ENCODE results near the gene UBE2I.
A peak's percentile ranks its signal among the peaks of the same experiment; 100 is the strongest.
"Not testable (repeated sequence)": the region's sequence is repeated elsewhere in the genome, so short reads cannot be mapped to it uniquely, and the experiment has no call there.

The UBE2I gene

DNA sequence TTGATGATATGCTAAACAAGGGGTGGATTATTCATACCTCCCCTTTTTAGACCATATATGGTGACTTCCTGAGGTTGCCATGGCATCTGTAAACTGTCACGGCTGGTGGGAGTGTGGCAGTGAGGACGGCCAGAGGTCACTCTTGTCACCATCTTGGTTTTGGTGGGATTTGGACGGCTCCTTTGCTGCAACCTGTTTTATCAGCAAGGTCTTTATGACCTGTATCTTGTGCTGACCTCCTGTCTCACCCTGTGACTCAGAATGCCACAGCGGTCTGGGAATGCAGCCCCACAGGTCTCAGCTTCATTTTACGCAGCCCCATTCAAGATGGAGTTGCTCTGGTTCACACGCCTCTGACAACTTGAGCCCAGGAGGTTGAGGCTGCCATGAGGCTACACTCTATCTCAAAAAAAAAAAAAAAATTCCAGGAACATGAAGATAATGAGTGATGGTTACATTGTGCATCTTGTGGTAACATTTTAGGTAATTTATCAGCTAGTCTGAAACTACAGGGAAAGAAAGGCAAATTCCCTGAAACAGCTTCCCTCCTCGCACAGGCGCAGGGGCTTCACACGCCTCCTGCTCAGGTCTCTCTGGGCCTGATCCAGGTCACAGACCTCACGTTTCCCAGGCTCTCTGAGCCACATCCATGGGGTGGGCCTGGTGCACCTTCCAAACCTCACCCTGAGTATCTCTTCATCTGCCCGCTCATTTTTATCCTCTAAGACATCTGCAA, 15.3 kb upstream of the UBE2I start:
- no peak for DNase-seq (ENCODE audit: low read depth)

DNA sequence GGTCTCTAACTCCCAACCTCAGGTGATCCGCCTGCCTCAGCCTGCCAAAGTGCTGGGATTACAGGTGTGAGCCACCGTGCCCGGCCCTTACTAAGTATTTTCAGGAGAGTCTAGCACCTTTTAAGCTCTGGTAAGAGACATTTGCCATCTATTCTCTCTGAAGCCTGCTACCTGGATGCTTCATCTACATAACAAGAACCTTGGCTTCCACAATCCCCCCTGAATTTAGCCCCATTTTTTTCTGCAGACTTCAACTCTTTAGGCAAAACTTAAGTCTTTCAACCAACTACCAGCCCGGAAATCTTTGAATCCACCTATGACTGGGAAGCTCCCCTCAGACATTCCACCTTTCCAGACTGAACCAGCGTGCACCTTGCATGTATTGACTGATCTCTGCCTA, 14.0 kb upstream of the UBE2I start:
- no peak for DNase-seq (ENCODE audit: low read depth)

DNA sequence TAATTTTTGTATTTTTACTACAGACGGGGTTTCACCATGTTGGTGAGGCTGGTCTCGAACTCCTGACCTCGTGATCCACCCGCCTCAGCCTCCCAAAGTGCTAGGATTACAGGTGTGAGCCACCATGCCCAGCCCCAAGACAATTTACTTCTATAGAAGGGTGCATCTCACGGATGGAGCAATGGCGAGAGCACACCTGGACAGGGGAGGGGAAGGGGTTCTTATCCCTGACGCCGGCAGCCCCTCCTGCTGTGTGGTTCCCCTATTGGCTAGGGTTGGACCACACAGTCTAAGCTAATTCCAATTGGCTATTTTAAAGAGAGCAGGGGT, 12.8 kb upstream of the UBE2I start:
- not testable (repeated sequence) for DNase-seq (ENCODE audit: low read depth)

DNA sequence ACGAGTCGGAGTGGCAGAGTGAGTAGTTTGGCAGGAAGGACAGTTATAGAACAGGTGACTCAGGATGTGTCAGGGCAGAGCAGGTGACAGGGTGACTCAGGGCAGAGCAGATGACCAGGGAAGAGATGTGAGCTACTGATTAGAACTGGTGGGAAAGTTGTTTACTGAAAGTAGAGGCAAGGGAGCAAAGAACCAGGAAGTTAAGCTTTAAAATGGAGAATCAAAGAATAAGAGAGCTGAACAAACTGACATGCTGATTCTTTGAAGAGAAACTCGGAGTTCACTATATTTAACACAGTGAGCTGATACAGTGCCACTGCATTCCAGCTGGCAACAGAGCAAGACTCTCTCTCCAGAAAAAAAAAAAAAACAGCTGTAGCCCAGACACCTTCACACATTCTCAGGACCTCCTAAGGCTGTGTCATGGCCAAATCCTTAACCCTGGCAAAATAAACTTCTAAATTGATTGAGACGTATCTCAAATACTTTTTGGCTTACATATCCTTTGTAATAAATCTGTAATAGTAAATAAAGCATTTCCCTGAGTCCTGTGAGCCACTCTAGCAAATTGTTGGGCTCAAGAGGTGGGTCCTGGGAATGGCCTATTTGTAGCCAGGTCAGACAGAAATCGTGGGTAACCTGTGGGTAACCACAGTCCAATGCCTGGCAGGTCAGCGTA, 12.3 kb upstream of the UBE2I start:
- DNase-seq (ENCODE audit: low read depth) = no peak

DNA sequence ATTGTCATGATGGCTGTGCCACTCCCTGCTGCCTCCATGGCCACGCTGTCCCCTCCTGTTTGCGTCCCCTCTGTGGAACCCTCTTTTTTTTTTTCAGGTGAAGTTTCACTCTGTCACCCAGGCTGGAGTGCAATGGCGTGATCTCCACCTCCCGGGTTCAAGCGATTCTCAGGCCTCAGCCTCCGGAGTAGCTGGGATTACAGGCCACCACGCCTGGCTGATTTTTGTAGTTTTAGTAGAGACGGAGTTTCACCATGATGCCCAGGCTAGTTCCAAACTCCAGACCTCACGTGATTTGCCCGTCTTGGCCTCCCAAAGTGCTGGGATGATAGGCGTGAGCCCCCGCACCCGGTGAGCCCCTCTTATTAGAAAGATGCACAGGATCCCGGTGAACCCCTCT, 11.0 kb upstream of the UBE2I start:
- DNase-seq (ENCODE audit: low read depth) = no peak

DNA sequence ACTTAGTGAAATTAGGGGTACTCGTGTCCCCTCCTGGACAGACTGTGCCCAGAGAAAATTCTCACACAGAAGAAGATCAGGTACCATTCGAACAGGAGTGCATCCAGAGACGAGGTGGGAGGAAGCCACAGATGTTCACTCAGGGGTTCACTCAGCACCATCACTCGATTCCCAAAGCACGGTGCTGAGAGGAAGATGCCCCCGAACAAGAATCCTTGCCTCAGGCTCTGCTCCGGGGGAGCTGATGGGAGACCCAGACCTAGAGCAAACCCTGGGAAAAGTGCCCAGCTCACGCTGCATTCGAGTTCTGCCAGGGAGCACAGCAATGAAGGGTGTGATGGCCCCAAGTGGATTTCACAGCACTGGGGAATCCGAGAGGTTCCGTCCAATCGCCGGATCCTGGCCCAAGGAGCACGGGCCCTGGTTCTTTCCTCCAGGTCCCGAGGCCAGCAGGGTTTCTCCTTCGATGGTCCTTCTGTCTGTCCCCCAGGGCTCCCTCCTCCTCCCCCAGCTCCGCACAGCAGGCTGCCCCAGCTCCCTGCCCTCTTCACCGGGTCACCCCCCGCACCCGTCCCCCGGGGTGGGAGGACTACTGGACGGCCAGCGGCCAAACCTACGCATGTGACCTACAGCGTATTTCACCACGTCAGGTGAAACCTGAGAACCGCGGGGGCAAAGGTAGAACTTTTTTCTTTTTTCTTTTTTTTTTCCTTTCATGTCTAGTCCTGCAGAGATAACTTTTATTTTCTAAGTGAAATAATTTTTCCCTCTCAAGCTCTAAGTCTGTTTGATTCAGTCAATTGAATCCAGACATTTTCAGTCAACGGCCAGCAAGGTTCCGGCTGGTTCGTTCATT, 10.2 kb upstream of the UBE2I start:
- no peak for DNase-seq (ENCODE audit: low read depth)

DNA sequence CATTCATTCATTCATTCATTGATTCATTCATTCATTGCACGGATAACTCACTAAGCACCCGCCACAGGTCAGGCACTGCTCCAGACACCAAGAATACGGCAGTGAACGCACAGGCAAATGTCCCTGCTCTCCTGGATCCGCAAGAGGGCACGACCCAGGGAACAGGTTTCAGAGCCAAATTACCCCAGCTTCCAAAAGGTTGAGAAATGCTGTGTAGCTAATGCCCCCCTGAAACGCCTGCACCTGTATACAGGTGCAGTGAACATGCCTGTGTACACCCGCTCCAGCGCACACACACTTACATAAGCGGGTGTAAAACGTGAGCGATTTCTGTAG, 9.6 kb upstream of the UBE2I start:
- no peak for DNase-seq (ENCODE audit: low read depth)

DNA sequence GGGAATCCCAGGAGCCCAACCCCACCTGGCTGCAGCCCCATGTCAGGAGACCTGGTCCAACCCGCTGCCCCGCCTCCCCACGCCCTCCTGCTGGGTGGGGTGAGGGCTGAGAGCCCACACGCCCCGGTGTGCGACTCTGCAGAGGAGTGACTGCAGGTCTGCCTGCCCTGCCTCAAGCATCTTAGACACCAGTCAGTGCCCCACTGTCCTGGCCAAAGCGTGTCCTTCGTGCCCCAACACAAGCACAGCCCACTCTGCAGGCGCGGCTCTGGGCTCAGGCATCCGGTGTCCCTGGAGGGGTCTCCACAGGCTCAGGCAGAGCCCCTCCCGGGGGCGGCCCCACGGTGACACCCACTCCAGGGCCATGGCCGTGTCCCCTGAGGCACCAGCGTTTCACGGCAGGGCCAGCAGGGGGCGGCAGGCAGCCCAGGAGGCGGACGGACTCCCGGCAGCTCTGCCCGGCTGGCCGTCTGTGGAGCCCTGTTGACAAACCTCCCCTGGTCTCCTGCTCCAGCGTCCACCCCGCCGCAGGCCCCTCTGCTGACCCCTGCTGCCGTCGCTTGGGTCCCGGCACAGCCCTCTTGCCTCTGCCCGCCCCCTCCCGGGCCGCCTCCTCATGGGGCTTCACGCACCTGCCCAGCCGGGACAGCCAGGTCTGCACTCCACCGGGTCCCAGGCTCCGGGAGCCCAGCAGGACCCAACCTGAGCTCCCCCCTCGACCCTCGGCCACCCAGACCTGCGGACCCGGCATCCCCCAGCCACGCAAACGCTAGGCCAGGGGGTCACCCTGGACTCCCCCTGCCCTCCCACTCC, 8.6 kb upstream of the UBE2I start:
- peak; percentile 64 for DNase-seq (ENCODE audit: low read depth)

DNA sequence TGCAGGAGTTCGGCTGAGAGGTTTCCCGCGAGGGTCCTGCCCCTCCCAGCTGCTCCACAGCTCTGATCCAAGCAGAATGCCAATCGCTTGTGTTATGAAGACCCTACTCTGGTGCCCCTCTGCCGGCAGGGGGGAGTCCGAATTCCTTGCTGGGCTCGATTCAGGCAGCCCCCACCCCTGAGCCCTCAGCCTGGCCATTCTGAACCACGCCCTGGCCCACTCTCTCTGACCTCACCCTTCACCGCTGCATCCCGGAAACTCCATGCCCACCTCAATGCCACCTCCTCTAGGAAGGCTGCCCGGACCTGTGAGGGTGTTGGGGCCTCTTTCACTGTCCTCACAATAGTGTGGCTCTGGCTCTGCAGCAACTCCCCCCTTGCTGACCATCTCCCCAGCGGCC, 7.9 kb upstream of the UBE2I start:
- no peak for DNase-seq (ENCODE audit: low read depth)

DNA sequence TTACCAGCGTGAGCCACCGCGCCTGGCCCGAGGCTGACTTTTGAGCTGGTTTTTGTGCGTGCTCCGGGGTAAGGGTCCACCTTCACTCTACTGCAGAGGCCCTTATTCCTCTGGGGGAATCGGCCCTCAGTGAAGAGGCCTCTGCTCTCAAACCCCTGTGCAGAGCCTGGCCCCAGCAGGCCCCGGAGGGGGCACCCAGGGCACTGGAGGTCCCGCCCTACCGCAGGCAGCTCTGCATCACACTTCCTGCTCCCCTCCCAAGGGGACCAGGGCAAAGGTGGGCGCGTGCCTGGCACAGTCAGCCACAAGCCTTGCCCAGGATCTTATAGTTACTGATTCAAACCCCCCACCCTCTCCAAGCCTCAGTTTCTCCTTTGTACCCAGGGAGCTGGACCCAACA, 3.6 kb upstream of the UBE2I start:
- DNase-seq (ENCODE audit: low read depth) = no peak

DNA sequence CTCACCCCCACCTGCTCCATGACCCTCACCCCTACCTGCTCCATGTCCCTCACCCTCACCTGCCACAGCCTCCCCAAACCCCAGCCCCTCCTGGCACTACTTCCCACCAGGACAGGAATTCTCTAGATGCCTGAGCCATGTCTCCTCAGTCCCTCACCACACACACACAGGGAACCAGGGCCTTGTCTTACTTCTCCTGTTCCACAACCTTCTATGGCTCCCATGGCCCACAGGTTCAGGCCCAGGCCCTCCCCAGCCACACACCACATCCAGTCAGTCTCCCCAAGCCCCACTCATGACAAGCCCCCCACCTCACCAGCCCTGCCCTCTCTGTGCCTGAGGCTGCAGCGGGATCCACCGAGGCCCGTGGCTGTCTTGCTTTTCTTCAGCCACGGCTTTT, 3.1 kb upstream of the UBE2I start:
- DNase-seq (ENCODE audit: low read depth) = no peak

DNA sequence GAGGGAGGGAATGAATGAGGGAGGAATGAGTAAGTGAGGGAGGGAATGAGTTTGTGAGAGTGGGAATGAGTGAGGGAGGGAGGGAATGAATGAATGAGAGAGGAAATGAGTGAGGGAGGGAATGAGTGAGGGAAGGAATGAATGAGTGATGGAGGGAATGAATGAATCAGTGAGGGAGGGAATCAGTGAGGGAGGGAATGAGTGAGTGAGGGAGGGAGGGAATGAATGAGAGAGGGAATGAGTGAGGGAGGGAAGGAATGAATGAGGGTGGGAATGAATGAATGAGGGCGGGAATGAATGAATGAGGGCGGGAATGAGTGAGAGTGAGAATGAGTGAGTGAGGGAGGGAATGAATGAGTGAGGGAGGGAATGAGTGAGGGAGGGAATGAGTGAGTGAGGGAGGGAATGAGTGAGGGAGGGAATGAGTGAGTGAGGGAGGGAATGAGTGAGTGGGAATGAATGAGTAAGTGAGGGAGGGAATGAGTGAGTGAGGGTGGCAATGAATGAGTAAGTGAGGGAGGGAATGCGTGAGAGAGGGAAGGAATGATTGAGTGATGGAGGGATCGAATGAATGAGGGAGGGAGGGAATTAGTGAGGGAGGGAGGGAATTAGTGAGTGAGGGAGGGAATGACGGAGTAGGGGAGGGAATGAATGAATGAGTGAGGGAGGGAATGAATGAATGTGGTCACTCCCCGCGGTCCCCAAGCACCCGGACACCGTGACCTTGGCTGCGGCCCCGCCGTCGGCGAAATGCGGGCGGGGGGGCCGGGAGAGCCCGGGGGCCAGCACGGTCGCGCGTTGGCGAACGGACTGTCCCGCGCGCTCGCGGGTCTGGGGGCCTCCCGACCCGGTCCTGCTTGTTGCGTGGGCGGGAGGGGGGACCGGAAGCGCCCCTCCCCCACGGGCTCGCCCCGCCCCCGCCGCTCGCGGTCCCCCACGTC, 1.1 kb upstream of the UBE2I start:
- no peak for DNase-seq (ENCODE audit: low read depth)

DNA sequence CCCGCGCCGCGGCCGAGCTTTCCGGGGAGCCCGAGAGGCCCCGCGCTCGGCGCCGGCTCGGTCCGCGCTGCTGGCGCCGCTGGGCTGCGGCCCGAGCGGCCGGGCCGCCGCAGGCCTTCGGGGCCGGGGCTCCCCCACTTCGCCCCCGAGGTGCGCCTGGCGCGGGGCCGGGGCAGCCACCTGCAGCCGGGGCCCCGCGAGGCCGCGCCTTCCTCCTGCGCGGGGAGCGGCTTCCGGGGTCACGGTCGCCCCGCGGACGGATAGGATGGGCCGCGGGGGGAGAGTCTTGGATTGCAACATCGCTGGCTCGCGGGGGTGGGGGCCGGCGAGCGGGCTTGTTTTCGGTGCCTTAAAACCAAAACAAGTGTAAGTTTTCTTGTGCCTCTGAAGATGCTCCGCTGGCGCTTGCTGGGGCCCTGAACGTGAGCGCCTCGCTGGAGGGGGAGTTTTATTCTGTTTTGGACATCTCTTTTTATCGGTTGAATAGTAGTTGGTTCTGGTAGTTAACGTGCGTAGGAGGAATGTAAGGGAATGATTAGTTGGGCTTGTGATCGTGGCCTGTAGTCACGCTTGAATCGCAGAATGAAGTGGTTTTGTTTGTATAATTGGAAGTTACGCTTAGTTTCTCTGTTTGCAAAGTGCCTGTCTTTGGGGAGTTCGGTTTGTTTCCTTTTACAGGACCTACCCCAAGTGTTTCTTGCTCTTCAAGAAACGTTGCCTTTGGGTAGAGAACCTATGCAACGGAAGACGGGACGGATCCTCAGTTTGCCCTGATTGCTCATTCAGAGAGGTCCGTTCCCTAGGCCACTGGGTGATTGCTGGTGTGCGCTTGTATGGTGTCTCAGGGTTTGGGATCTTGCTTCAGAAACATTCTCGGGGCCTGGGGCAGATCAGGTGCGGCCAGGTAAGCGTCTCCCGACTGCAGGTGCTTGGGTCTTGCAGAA, 724 bp downstream of the UBE2I start:
- DNase-seq (ENCODE audit: low read depth) = peak; percentile 56

DNA sequence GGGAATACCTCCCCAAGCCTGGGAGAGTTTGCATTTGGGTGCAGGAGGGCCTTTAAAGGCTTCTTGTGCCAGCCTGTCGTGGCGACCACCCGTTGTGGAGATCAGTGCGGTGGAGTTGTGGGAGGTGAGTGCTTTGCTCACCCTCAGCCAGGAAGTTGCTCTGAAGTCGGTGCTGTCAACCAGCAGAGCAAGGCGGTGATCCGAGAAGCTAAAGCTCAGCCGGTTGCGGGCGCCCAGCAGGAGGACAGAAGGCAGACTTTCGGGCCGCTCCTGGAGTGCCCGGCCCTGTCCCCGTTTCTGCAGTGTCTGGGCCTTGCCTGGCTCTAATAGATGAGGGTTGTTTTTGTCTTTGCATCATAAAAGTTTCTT, 1.4 kb downstream of the UBE2I start:
- no peak for DNase-seq (ENCODE audit: low read depth)

DNA sequence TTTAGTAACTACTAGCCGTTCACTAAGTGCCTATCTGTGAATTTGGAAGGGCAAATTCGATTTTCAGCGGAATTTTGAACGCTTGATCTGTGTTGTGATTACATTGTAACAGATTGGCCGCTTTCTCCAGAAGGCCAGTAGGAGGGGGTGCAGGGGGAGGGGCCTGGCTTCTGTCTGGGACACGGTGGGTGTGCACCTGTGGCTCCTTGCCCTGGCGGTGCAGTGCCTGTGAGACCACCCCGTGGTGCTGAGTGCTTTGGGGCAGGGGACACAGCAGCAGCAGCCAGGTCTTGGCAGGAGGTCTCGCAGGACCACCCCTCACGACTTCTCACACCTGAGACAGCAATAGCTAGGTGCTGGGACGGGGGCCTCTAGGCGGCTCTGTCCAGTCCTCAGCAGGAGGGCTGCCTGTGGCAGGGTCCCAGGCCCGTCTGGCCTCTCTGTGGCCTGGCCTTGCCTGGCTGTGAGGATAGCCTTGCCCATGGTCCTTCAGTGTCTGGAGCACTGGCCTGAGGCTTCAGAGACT, 1.8 kb downstream of the UBE2I start:
- DNase-seq (ENCODE audit: low read depth) = no peak

DNA sequence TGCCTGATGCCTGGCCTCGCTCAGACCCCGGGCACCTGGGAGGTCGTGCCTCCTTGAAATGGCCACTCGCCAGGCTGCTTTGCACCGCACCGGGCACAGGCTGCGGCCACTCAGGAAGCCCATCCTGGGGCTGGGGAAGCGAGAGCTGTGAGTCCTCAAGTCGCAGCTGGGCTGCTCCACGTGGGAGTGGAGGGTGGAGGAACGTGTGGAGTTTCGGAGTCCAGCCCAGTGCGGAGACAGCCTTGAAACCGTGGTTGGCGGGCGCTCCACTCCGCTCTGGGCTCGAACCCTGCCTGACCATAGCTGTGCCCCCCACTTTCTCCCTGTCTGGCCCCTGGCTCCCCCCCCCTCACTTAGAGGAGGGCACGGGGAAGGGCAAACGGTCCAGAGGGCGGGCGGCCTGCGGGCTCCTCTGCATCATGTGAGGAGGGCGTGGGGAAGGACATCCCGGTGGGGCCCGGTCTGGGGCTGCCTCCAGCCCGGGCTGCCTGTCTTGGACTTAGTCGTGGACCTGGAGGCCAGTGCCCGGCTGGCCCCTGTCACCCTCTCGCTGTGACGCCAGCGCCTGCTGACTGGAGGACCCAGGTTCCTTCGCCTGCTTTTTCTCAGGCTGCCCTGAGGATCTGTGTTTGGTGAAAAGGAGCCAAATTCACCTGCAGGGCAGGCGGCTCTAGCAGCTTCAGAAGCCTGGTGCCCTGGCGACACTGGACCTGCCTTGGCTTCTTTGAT, 2.5 kb downstream of the UBE2I start:
- no peak for DNase-seq (ENCODE audit: low read depth)

DNA sequence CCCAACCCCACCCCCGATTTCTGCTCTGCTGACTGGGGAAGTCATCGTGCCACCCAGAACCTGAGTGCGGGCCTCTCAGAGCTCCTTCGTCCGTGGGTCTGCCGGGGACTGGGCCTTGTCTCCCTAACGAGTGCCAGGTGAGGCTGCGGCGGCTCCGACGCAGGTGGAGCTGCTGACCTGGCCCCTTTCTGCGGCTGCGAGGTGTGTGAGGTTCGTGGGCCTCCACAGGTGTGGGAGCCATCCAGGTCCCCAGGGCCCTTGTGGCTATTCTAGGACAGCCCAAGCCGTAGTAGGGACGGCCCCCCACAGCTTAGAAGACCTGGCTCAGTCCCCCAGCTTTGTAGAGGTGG, 3.0 kb downstream of the UBE2I start:
- DNase-seq (ENCODE audit: low read depth) = no peak

DNA sequence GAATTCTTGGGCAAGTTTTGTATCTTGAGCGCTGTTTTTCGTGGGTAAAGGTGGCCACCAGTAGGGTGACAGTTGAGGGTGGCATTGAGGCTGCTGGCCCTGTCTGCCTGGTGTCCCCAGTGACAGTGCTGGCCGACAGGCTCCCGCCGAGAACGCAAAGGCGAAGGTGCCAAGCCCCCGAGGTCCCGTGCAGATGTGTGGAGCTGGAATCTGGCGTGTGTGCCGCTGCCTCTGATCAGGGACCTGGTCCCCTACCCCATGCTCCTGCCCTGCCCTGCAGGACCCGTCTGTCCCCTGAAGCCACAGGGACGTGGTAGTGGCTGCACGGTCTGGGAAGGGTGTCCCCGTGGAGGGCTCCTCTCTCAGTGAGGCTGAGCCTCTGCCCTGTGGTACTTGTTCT, 3.5 kb downstream of the UBE2I start:
- DNase-seq (ENCODE audit: low read depth) = no peak

DNA sequence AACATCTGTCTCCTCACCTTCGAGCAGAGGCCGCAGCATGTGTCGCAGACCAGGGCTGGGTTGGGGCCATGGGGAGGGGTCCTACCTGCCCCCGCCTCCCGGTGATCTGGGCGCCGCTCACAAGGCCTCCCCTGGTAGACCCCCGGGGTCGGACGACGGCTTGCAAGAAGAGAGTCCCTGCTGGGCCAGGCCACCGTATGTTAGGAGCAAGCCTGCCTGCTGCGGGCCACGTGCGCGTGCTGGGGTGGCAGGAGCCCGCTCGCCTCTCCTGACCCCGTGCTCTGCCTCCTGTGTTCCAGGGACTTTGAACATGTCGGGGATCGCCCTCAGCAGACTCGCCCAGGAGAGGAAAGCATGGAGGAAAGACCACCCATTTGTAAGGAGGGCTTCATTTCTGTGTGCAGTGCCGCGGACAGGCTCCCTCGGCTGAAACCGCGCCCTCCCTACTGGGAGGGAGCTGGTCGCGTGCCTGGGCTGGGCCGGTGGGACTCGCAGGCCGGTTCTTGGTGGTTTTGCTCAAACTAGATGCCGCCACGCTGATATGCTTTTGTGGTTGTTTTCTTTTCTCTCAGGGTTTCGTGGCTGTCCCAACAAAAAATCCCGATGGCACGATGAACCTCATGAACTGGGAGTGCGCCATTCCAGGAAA, 4.4 kb downstream of the UBE2I start:
- DNase-seq (ENCODE audit: low read depth) = no peak

Data from activated gamma-delta T cell treated with anti-CD3 and anti-CD28 coated beads, Interleukin-2, amount 50 U/mL, for 16 hours (primary cell).